AML-193 (cell line): ENCODE measurements around the gene KCNH5.
"Not testable (repeated sequence)": the region's sequence is repeated elsewhere in the genome, so short reads cannot be mapped to it uniquely, and the experiment has no call there.

Experiments used
- DNase-seq, 2 experiments: peaks; one replicate each; lab custom pipeline; 2025; lab: John Stamatoyannopoulos, UW

Gene KCNH5

DNA sequence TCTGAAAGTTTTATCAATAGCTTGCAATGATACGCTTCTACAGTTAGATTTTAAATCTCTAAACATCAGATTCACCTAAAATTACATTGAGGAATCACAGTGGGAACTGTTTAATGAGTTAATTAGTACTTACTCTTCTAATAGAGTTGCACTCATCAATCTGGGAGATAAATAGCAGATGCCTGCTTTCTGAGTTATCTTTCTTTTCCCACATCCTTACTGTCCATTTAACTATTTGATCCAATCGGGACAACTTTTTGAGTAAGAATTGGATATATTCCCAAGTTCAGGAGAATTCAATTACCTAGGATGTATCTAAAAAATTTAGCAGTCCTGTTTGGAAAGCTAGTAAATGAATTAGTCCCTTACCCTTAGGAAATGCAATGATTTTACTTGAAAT is 162.3 kb downstream of the KCNH5 start:
- no peak for DNase-seq

- no peak for DNase-seq
Observed at GRCh38 chr14:62866376-62866775, 178.9 kb downstream of the KCNH5 start.

- no peak for DNase-seq
Observed at GRCh38 chr14:62864588-62864987, 180.7 kb downstream of the KCNH5 start.

GRCh38 chr14:62858011-62858410 is 187.2 kb downstream of the KCNH5 start:
- not testable (repeated sequence) for DNase-seq

GRCh38 chr14:62854951-62855350 is 190.3 kb downstream of the KCNH5 start:
- DNase-seq, result no peak

DNA sequence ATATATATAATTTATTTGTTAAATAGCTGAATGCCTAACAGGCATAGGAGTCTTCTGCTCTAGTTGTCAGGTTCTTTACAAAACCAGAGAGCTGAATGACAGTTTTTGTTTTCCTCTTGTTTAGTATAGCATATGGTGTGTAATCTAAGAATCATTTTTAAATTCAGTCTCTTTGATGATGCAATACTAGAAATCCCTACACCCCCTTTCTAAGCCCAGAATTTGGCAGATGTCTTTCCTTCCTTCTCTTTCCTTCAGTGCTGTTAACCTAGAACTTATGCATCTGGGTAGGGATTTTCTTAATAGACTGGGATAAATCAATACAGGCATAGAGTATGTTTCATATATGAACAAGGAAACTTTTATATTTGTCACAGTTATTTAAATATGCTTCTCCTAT is 198.1 kb downstream of the KCNH5 start:
- DNase-seq, result no peak

DNA sequence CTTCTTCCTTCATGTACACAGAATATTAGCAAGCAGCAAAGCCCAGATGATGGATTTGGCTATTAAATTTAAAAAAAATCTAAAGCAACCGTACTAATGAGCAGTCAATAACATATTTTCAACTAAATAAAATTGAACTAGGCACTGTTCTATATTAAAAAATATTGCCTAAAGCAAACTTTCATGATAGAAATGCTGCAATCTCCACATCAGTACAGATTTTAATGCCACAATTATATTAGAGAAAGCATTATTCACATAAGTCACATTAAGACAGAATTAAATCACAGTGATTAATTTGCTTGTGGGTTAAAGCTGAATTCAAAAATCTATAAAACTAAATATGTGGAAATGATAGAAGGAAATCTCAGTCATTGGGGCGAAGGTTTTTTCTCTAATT is 200.7 kb downstream of the KCNH5 start:
- DNase-seq, result no peak

- no peak for DNase-seq
Observed at GRCh38 chr14:62824086-62824485, 221.2 kb downstream of the KCNH5 start.

DNA sequence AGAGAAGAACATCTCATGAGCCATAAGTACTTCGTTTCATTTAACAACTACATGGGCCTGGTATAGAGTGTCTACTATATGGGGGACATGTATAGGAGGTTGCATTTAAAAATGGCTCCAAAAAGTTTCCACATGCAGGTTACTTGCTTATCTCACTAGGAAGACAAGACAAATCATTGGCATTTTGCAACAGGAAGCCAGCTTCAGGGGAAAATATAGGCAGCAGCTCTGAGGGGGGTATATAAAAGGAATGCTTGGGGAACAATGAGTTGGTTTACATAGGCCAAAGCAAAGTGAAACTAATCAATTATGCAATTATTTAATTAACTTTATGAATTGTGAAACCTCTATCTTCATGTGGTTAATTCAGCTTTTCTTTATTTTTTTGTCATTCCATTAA is 225.3 kb downstream of the KCNH5 start:
- DNase-seq, result no peak

GRCh38 chr14:62807636-62808035 is 237.6 kb downstream of the KCNH5 start:
- DNase-seq, result no peak

- DNase-seq, result no peak
Observed at GRCh38 chr14:62800577-62800976, 244.7 kb downstream of the KCNH5 start.

DNA sequence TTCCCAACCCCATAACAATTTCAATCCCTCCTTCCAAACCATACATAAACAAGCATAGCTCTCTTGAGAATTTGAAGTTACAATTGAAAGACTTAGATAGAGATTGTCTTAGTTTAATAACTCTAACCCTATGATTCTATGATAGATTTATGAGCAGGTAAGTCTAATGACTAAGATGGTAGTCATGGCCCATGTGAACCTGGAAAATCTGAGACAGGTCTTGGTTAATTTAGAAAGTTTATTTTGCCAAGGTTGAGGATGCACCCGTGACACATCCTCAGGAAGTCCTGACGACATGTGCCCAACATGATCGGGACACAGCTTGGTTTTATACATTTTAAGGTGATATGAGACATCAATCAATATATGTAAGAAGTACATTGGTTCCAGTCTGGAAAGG is 248.8 kb downstream of the KCNH5 start:
- no peak for DNase-seq

DNA sequence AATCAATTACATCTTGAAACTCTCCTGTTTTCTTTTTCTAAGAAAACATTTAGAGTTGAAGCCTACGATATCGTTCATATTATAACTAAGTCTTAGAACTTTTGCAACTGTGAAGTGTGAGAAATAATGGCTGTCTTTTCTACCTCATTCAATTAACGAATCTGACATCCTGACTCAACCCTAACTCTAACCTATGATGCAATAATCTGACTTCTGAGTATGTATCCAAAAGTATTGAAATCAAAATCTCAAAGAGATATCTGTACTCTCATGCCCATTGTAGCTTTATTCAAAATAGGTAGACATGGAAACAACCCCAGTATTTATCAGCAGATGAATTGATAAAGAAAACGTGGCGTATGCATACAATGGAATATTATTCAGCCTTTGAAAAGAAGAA is 252.7 kb downstream of the KCNH5 start:
- no peak for DNase-seq

DNA sequence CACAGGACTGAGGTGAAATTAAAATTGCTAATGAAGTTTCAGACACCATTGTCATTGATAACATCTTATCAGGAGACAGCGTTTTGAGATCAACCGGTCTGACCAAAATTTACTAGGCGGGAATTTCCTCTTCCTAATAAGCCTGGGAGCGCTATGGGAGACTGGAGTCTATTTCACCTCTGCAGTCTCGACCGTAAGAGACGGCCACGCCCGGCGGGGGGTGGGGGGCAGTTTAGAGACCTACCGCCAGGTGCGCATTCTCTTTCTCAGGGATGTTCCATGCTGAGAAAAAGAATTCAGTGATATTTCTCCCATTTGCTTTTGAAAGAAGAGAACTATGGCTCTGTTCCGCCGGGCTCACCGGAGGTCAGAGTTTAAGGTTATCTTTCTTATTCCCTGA is 263.9 kb downstream of the KCNH5 start:
- not testable (repeated sequence) for DNase-seq

GRCh38 chr14:62778852-62779251 is 266.4 kb downstream of the KCNH5 start:
- no peak for DNase-seq

- DNase-seq, result no peak
Observed at GRCh38 chr14:62778310-62778709, 266.9 kb downstream of the KCNH5 start.

GRCh38 chr14:62777510-62777909 is 267.7 kb downstream of the KCNH5 start:
- DNase-seq, result no peak

DNA sequence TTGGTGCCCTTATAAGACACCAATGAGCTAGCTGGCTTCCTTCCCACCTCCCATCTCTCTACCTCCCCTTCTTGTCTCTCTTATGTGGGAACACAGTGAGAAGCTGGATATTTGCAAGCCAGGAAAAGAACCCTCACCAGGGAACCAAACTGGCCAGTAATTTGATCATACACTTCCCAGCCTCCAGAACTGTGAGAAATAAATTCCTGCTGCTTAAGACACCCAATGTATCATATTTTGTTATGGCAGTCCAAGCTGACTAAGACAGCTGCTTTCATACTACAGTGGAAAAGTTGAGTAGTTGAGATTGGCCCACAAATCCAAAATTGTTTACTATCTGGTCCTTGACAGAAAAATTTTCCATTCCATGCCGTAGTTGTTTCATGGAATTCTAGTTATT is 269.0 kb downstream of the KCNH5 start:
- DNase-seq, result no peak

DNA sequence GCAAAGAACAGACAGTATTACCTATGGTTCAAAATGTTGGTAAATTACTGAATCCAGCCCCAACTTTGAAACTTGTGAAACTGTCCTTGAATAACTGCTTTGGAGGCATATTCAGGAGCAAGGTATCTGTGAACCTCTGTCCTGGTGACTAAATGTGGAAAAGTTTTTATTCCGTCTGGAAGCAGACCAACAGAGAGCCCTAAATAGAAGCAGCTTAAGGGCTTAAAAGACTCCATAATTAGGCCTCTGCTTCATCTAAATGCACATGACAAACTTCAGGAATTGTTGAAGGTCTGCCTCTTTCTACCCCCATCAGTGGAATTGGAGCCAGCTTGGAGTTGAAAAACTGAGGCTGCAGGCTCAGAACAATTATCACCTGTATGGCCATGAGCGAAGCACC is 276.5 kb downstream of the KCNH5 start:
- DNase-seq, result no peak

- no peak for DNase-seq
Observed at GRCh38 chr14:62763951-62764350, 281.3 kb downstream of the KCNH5 start.

DNA sequence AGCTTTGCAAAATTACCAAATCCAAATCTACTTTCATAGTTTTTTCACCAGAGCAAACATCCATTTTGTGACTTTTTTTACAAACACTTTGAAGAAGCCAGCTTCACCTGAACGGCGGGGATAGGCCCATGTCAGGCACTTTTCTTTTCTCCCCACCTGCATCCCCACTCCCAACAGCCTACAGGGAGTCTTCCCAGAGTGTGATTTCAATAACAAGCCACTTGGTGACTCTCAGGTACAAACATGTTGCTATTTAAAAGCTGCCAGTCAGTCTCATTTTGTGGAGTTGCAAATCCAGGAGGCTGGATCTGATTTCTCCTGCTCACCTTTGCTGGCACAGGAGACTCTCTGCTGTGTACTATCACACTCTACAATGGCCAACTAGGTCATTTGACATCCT is 285.5 kb downstream of the KCNH5 start:
- no peak for DNase-seq

DNA sequence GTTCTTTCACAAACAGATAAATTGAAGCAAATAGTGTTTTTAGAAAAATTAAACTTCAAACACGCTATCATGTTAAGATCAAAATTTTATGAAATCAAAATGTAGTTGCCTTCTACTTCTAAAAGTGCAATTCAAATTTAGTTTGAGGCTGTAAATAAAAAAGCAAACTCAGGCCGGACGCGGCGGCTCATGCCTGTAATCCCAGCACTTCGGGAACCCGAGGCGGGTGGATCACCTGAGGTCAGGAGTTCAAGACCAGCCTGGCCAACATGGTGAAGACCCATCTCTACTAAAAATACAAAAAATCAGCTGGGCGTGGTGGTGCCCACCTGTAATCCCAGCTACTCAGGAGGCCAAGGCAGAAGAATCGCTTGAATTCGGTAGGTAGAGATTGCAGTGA is 298.4 kb downstream of the KCNH5 start:
- DNase-seq, result not testable (repeated sequence)

DNA sequence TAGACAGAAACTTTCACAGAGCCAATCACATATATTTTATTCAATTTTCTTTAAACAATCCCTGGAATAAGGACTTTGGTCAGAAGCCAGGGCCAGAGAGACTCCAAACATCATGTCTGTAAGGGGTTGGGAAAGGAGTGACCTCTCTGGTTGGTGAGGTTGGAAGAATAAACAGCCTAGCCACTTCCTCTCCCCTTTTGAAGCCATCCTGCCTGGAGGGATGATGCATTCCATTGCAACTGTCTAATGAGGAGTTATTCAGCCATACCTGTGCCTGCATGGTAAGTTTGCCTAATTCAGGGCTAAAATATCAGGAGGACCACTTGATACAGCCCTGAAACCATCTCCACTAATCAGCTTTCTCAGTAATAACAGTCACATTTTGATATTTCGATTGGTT is 299.8 kb downstream of the KCNH5 start:
- no peak for DNase-seq

GRCh38 chr14:62743560-62743959 is 301.7 kb downstream of the KCNH5 start:
- no peak for DNase-seq

DNA sequence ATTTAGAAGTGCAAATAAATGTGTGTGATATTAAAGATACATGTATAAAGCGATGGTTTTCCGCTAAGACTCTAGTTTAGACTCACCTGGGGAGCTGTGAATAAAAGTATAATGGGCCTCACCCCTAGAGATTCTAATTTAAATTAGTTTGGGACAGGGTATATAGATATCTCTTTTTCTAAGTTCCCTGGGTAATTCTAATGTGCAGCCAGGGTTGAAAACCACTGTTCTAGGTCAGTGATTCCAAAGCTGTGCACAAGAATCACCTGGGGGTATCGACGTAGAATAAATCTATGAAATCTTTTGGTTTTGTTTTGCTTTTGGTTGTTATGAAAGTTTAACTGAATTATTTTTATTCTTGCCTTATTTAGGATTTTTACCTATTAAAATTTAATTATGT is 302.1 kb downstream of the KCNH5 start:
- DNase-seq, result no peak
